Nephron progenitor cell (in vitro differentiated cells): Measurements from ENCODE around the gene TMEM167A.

Source experiments
- DNase-seq: peaks from one replicate; pipeline ENCODE4 v3.0.0; 2021
- H3K27ac Mint-ChIP-seq: 2 replicates; pipeline ENCODE4 v1.8.0; 2021; ENCODE audit warnings: mild to moderate bottlenecking, moderate library complexity, mixed read lengths
- H3K27me3 Mint-ChIP-seq: 2 replicates; pipeline ENCODE4 v1.8.0; 2021; ENCODE audit warnings: mild to moderate bottlenecking, low read depth, mixed read lengths; ENCODE audit not compliant: poor library complexity
- H3K36me3 Mint-ChIP-seq: 2 replicates; pipeline ENCODE4 v1.8.0; 2021; ENCODE audit warnings: low read depth, mixed read lengths
- H3K4me1 Mint-ChIP-seq: 2 replicates; pipeline ENCODE4 v1.8.0; 2021; ENCODE audit warnings: mixed read lengths
- H3K4me3 Mint-ChIP-seq: 2 replicates; pipeline ENCODE4 v1.8.0; 2021; ENCODE audit warnings: mild to moderate bottlenecking, moderate library complexity, mixed read lengths
- H3K9me3 Mint-ChIP-seq: 2 replicates; pipeline ENCODE4 v1.8.0; 2021; ENCODE audit warnings: mild to moderate bottlenecking, moderate library complexity, mixed read lengths
- CTCF ChIP-seq: fragments of 200-600 bp; sonication (generic); IDR thresholded peaks from 2 replicates; pipeline ENCODE4 v1.5.0; 2021; ENCODE audit warnings: antibody characterized with exemption

Gene TMEM167A

GRCh38 chr5:83022334-83022733 lies 54.9 kb downstream of the TMEM167A start:
- TF ChIP-seq CTCF = no peak
- DNase-seq = no peak
- peaks cover 4% of the 10 kb centered on the region for H3K9me3 Mint-ChIP-seq
- no peak overlapping the region for H3K4me3 Mint-ChIP-seq
- H3K27ac Mint-ChIP-seq = no peak overlapping the region
- H3K4me1 Mint-ChIP-seq = peaks cover 20% of the 10 kb centered on the region
- H3K36me3 Mint-ChIP-seq = no peaks in the 10 kb centered on the region
- peaks cover 4% of the 10 kb centered on the region for H3K27me3 Mint-ChIP-seq

- H3K4me3 Mint-ChIP-seq = no peak overlapping the region
- H3K27me3 Mint-ChIP-seq = no peaks in the 10 kb centered on the region
- H3K4me1 Mint-ChIP-seq = no peaks in the 10 kb centered on the region
- TF ChIP-seq CTCF = no peak
- peaks cover 7% of the 10 kb centered on the region for H3K9me3 Mint-ChIP-seq
- DNase-seq = no peak
- H3K36me3 Mint-ChIP-seq = peaks cover 4% of the 10 kb centered on the region
- H3K27ac Mint-ChIP-seq = no peak overlapping the region
Observed at GRCh38 chr5:83015676-83016075, 61.5 kb downstream of the TMEM167A start.

GRCh38 chr5:83011985-83012384 lies 65.2 kb downstream of the TMEM167A start:
- H3K9me3 Mint-ChIP-seq = peaks cover 3% of the 10 kb centered on the region
- DNase-seq = no peak
- no peaks in the 10 kb centered on the region for H3K4me1 Mint-ChIP-seq
- no peak overlapping the region for H3K4me3 Mint-ChIP-seq
- H3K27ac Mint-ChIP-seq = no peak overlapping the region
- peaks cover 4% of the 10 kb centered on the region for H3K36me3 Mint-ChIP-seq
- H3K27me3 Mint-ChIP-seq = no peaks in the 10 kb centered on the region
- TF ChIP-seq CTCF = no peak

GRCh38 chr5:83009408-83009807 lies 67.8 kb downstream of the TMEM167A start:
- DNase-seq = no peak
- peaks cover 3% of the 10 kb centered on the region for H3K9me3 Mint-ChIP-seq
- H3K27me3 Mint-ChIP-seq = no peaks in the 10 kb centered on the region
- no peak overlapping the region for H3K4me3 Mint-ChIP-seq
- peaks cover 4% of the 10 kb centered on the region for H3K36me3 Mint-ChIP-seq
- H3K27ac Mint-ChIP-seq = no peak overlapping the region
- H3K4me1 Mint-ChIP-seq = peaks cover 4% of the 10 kb centered on the region
- TF ChIP-seq CTCF = no peak

GRCh38 chr5:83007755-83008154 lies 69.4 kb downstream of the TMEM167A start:
- H3K9me3 Mint-ChIP-seq = peaks cover 3% of the 10 kb centered on the region
- no peak for DNase-seq
- H3K27me3 Mint-ChIP-seq = no peaks in the 10 kb centered on the region
- no peak overlapping the region for H3K27ac Mint-ChIP-seq
- peaks cover 4% of the 10 kb centered on the region for H3K36me3 Mint-ChIP-seq
- TF ChIP-seq CTCF = no peak
- peaks cover 17% of the 10 kb centered on the region for H3K4me1 Mint-ChIP-seq
- H3K4me3 Mint-ChIP-seq = no peak overlapping the region

GRCh38 chr5:83006683-83007283 lies 70.4 kb downstream of the TMEM167A start:
- H3K4me3 Mint-ChIP-seq = no peak overlapping the region
- H3K27me3 Mint-ChIP-seq = peaks cover 1% of the 10 kb centered on the region
- H3K9me3 Mint-ChIP-seq = peaks cover 3% of the 10 kb centered on the region

More at GRCh38 chr5:83006683-83007283, 70.4 kb downstream of the TMEM167A start:
- no peak for TF ChIP-seq CTCF
- peaks cover 22% of the 10 kb centered on the region for H3K4me1 Mint-ChIP-seq
- no peak overlapping the region for H3K27ac Mint-ChIP-seq
- no peak for DNase-seq
- H3K36me3 Mint-ChIP-seq = peaks cover 4% of the 10 kb centered on the region
